ENCODE measurements around the gene KCTD1.

KCTD1 gene

DNA sequence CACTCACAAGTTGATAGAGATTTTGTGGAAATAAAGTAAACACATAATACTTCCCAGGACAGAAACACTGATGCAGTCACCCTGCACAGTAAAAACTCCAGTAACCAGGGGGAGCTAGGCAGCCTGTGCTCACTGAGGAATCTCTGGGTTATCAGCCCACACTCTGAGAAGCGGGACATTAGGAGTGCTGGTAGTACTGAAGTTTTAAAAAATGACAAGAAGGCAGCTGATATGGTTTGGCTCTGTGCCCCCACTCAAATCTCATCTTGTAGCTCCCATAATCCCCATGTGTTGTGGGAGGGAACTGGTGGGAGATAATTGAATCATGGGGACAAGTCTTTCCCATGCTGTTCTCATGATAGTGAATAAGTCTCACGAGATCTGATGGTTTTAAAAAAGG is 31.4 kb downstream of the KCTD1 start:
- 77 to 88% methylated on average over 1 to 2 of the region's 2 CpGs for WGBS, 2 experiments (ENCODE audit: insufficient coverage in 2 of 2)
- Histone ChIP-seq H3K9me3 (ENCODE audit: control insufficient read depth, low read length) (no peaks in the 10 kb centered on the region), H3K27ac (ENCODE audit: low read depth, low read length, severe bottlenecking) (no peak overlapping the region), H3K4me3 (ENCODE audit: extremely low read depth, insufficient read depth, low read length, poor library complexity, severe bottlenecking) (no peak overlapping the region), H3K4me1 (ENCODE audit: control insufficient read depth, insufficient read depth, low read length, poor library complexity, severe bottlenecking) (peaks cover 12% of the 10 kb centered on the region), H3K36me3 (ENCODE audit: control insufficient read depth, insufficient read depth, low read length) (no peaks in the 10 kb centered on the region)

GRCh38 chr18:26515643-26516487 is 32.5 kb downstream of the KCTD1 start:
- WGBS, 2 experiments (ENCODE audit: insufficient coverage in 2 of 2) = 80 to 85% methylated on average over 5 to 6 of the region's 9 CpGs
- H3K27ac ChIP-seq (ENCODE audit: low read depth, low read length, severe bottlenecking) = no peak overlapping the region
- H3K4me3 ChIP-seq (ENCODE audit: extremely low read depth, insufficient read depth, low read length, poor library complexity, severe bottlenecking) = no peak overlapping the region
- H3K4me1 ChIP-seq (ENCODE audit: control insufficient read depth, insufficient read depth, low read length, poor library complexity, severe bottlenecking) = peaks cover 12% of the 10 kb centered on the region
- no peaks in the 10 kb centered on the region for H3K36me3 ChIP-seq (ENCODE audit: control insufficient read depth, insufficient read depth, low read length)
- no peaks in the 10 kb centered on the region for H3K9me3 ChIP-seq (ENCODE audit: control insufficient read depth, low read length)

- Histone ChIP-seq H3K4me1 (ENCODE audit: control insufficient read depth, insufficient read depth, low read length, poor library complexity, severe bottlenecking) (peaks cover 12% of the 10 kb centered on the region), H3K4me3 (ENCODE audit: extremely low read depth, insufficient read depth, low read length, poor library complexity, severe bottlenecking) (no peak overlapping the region), H3K27ac (ENCODE audit: low read depth, low read length, severe bottlenecking) (no peak overlapping the region), H3K9me3 (ENCODE audit: control insufficient read depth, low read length) (no peaks in the 10 kb centered on the region), H3K36me3 (ENCODE audit: control insufficient read depth, insufficient read depth, low read length) (no peaks in the 10 kb centered on the region)
- WGBS, 2 experiments (ENCODE audit: insufficient coverage in 2 of 2) = 93 to 94% methylated on average over 7 to 8 of the region's 10 CpGs
Measured at GRCh38 chr18:26511339-26512071, 36.8 kb downstream of the KCTD1 start.

- Histone ChIP-seq H3K27ac (ENCODE audit: low read depth, low read length, severe bottlenecking) (no peak overlapping the region), H3K4me3 (ENCODE audit: extremely low read depth, insufficient read depth, low read length, poor library complexity, severe bottlenecking) (no peak overlapping the region), H3K9me3 (ENCODE audit: control insufficient read depth, low read length) (no peaks in the 10 kb centered on the region), H3K36me3 (ENCODE audit: control insufficient read depth, insufficient read depth, low read length) (no peaks in the 10 kb centered on the region), H3K4me1 (ENCODE audit: control insufficient read depth, insufficient read depth, low read length, poor library complexity, severe bottlenecking) (peaks cover 12% of the 10 kb centered on the region)
- 86% methylated on average over 1 of the region's 3 CpGs; no CpG with 5 or more reads in 1 of the 2 experiments for WGBS, 2 experiments (ENCODE audit: insufficient coverage in 2 of 2)
Measured at GRCh38 chr18:26510337-26510736, 38.0 kb downstream of the KCTD1 start.

DNA sequence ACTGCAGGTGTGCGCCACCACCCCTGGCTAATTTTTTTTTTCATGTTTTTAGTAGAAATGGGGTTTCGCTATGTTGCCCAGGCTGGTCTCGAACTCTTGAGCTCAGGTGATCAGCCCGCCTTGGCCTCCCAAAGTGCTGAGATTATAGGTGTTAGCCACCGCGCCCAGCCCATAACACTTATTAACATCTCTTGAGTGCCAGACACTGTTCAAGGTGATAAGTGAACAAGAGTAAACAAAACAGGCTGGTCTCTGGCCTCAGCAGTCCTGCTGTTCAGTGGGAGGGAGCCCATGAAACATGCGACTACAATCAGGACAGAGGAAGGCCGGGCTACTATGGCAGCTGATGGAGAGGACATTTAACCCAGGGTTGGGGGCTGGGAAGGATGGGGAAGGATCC is 42.3 kb downstream of the KCTD1 start:
- WGBS, 2 experiments (ENCODE audit: insufficient coverage in 2 of 2) = 94 to 100% methylated on average over 2 to 5 of the region's 8 CpGs

DNA sequence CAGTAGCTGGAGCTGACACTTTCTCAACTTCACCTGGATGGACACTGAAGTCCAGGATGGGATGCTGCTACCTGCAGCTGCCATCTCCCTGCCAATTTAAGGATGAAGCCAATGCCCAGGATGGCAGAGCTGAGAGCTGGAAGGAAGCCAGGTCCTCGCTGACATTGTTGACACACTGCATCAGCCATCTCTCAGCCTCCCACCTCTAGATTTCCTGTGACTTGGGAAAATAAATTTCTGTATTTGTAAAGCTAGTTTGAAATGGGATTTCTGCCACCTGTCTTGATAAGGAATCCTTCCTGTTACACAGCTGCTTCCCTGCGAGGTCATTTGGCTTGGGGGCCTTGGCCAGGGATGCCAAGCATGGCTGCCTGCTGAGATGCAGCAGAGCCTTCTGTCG is 43.5 kb downstream of the KCTD1 start:
- peaks cover 7% of the 10 kb centered on the region for H3K36me3 ChIP-seq (ENCODE audit: control insufficient read depth, insufficient read depth, low read length)
- no peak overlapping the region for H3K27ac ChIP-seq (ENCODE audit: low read depth, low read length, severe bottlenecking)
- H3K4me3 ChIP-seq (ENCODE audit: extremely low read depth, insufficient read depth, low read length, poor library complexity, severe bottlenecking) = no peak overlapping the region
- 78 to 100% methylated on average over 1 of the region's 3 CpGs for WGBS, 2 experiments (ENCODE audit: insufficient coverage in 2 of 2)
- H3K4me1 ChIP-seq (ENCODE audit: control insufficient read depth, insufficient read depth, low read length, poor library complexity, severe bottlenecking) = no peaks in the 10 kb centered on the region
- no peaks in the 10 kb centered on the region for H3K9me3 ChIP-seq (ENCODE audit: control insufficient read depth, low read length)

More for the DNA sequence above, 42.3 kb downstream of the KCTD1 start:
- Histone ChIP-seq H3K36me3 (ENCODE audit: control insufficient read depth, insufficient read depth, low read length) (peaks cover 3% of the 10 kb centered on the region), H3K4me1 (ENCODE audit: control insufficient read depth, insufficient read depth, low read length, poor library complexity, severe bottlenecking) (no peaks in the 10 kb centered on the region), H3K9me3 (ENCODE audit: control insufficient read depth, low read length) (no peaks in the 10 kb centered on the region), H3K4me3 (ENCODE audit: extremely low read depth, insufficient read depth, low read length, poor library complexity, severe bottlenecking) (no peak overlapping the region), H3K27ac (ENCODE audit: low read depth, low read length, severe bottlenecking) (no peak overlapping the region)

DNA sequence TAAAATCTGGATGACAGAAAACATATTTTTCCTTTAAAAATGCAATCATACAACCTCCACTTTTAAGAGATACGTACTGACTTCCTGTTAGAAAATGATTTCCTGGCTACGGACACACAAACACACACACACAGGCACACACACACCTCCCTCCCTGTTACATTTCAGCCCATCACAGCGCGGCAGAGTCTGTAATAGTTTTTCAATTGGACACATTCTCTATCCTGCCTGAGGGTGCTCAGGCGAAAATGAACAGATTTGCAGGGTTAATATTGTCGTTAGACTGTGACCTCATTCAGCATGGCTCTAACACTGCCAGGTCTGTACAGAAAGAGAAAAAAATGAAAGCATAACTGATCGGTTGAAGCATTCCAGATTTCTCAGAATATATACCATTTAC is 45.0 kb downstream of the KCTD1 start:
- Histone ChIP-seq H3K27ac (ENCODE audit: low read depth, low read length, severe bottlenecking) (no peak overlapping the region), H3K9me3 (ENCODE audit: control insufficient read depth, low read length) (no peaks in the 10 kb centered on the region), H3K4me3 (ENCODE audit: extremely low read depth, insufficient read depth, low read length, poor library complexity, severe bottlenecking) (no peak overlapping the region), H3K36me3 (ENCODE audit: control insufficient read depth, insufficient read depth, low read length) (peaks cover 10% of the 10 kb centered on the region), H3K4me1 (ENCODE audit: control insufficient read depth, insufficient read depth, low read length, poor library complexity, severe bottlenecking) (no peaks in the 10 kb centered on the region)
- WGBS, 2 experiments (ENCODE audit: insufficient coverage in 2 of 2) = 75 to 98% methylated on average over 2 to 3 of the region's 7 CpGs

DNA sequence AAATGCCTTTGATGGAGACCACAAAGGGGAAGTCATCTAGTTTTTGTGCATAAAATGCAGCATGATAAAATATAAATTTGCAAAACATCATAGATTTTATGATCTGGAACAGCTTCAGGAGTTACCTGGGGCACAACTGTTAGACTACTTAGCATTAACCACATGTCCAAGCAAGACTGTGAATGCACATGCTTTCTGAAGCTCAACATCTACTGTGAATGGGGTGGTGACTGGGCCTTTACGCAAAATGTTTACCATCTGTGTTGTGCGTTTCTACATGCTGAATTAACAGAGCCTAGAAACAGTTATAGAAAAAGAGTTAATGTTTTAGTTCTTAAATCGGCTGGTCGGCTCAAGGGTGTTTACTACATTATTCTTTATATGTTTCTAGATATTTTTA is 45.5 kb downstream of the KCTD1 start:
- H3K9me3 ChIP-seq (ENCODE audit: control insufficient read depth, low read length) = no peaks in the 10 kb centered on the region
- no peaks in the 10 kb centered on the region for H3K4me1 ChIP-seq (ENCODE audit: control insufficient read depth, insufficient read depth, low read length, poor library complexity, severe bottlenecking)
- peaks cover 10% of the 10 kb centered on the region for H3K36me3 ChIP-seq (ENCODE audit: control insufficient read depth, insufficient read depth, low read length)
- no peak overlapping the region for H3K4me3 ChIP-seq (ENCODE audit: extremely low read depth, insufficient read depth, low read length, poor library complexity, severe bottlenecking)
- H3K27ac ChIP-seq (ENCODE audit: low read depth, low read length, severe bottlenecking) = no peak overlapping the region
- 100% methylated on average over 1 of the region's 4 CpGs; no CpG with 5 or more reads in 1 of the 2 experiments for WGBS, 2 experiments (ENCODE audit: insufficient coverage in 2 of 2)

- Histone ChIP-seq H3K4me1 (ENCODE audit: control insufficient read depth, insufficient read depth, low read length, poor library complexity, severe bottlenecking) (no peaks in the 10 kb centered on the region), H3K27ac (ENCODE audit: low read depth, low read length, severe bottlenecking) (no peak overlapping the region), H3K9me3 (ENCODE audit: control insufficient read depth, low read length) (no peaks in the 10 kb centered on the region), H3K4me3 (ENCODE audit: extremely low read depth, insufficient read depth, low read length, poor library complexity, severe bottlenecking) (no peak overlapping the region), H3K36me3 (ENCODE audit: control insufficient read depth, insufficient read depth, low read length) (peaks cover 7% of the 10 kb centered on the region)
- WGBS, 2 experiments (ENCODE audit: insufficient coverage in 2 of 2) = 88 to 91% methylated on average over 3 of the region's 4 CpGs
Measured at GRCh38 chr18:26497866-26498265, 50.5 kb downstream of the KCTD1 start.

- H3K36me3 ChIP-seq (ENCODE audit: control insufficient read depth, insufficient read depth, low read length) = peaks cover 7% of the 10 kb centered on the region
- WGBS, 2 experiments (ENCODE audit: insufficient coverage in 2 of 2) = no CpG with 5 or more reads among the region's 1 CpG
Measured at GRCh38 chr18:26496528-26496927, 51.8 kb downstream of the KCTD1 start.

GRCh38 chr18:26495287-26495686 is 53.1 kb downstream of the KCTD1 start:
- peaks cover 7% of the 10 kb centered on the region for H3K36me3 ChIP-seq (ENCODE audit: control insufficient read depth, insufficient read depth, low read length)
- H3K27ac ChIP-seq (ENCODE audit: low read depth, low read length, severe bottlenecking) = no peak overlapping the region
- H3K4me1 ChIP-seq (ENCODE audit: control insufficient read depth, insufficient read depth, low read length, poor library complexity, severe bottlenecking) = no peaks in the 10 kb centered on the region
- 100% methylated on average over 1 to 3 of the region's 5 CpGs for WGBS, 2 experiments (ENCODE audit: insufficient coverage in 2 of 2)
- no peak overlapping the region for H3K4me3 ChIP-seq (ENCODE audit: extremely low read depth, insufficient read depth, low read length, poor library complexity, severe bottlenecking)
- no peaks in the 10 kb centered on the region for H3K9me3 ChIP-seq (ENCODE audit: control insufficient read depth, low read length)

More at GRCh38 chr18:26496528-26496927, 51.8 kb downstream of the KCTD1 start:
- no peaks in the 10 kb centered on the region for H3K4me1 ChIP-seq (ENCODE audit: control insufficient read depth, insufficient read depth, low read length, poor library complexity, severe bottlenecking)
- no peak overlapping the region for H3K27ac ChIP-seq (ENCODE audit: low read depth, low read length, severe bottlenecking)
- H3K9me3 ChIP-seq (ENCODE audit: control insufficient read depth, low read length) = no peaks in the 10 kb centered on the region
- no peak overlapping the region for H3K4me3 ChIP-seq (ENCODE audit: extremely low read depth, insufficient read depth, low read length, poor library complexity, severe bottlenecking)

Measured in mesodermal cell (in vitro differentiated cells).